SK-N-SH (cell line): Measurements from ENCODE around the gene ACTR2. TPM values are rescaled to one million over a fixed set of nuclear protein-coding genes. Genes with fewer than 3 reads are reported as not detected.

ENCODE experiments used
- CTCF ChIA-PET: fragments of 300-600, 350-600 bp; formaldehyde crosslinking; extraction: SDS; loops from one replicate; lab custom pipeline; 2021; lab: Yijun Ruan, JAX
- POLR2A ChIA-PET: fragments of 350-600 bp; sonication (Branson Sonifier 250); formaldehyde crosslinking; extraction: SDS; loops from one replicate; lab custom pipeline; 2020; ENCODE audit warnings: antibody characterized with exemption, inconsistent platforms; lab: Yijun Ruan, JAX
- DNase-seq: peaks from one replicate; pipeline ENCODE4 v3.0.0; 2012
- H2AFZ ChIP-seq: fragments of 200-600 bp; sonication (generic); 2 replicates; pipeline ENCODE4 v1.8.1; 2016; ENCODE audit warnings: antibody characterized with exemption, mild to moderate bottlenecking, low read depth
- H3F3A ChIP-seq: fragments of 200-600 bp; sonication (generic); replicated peaks from 2 replicates; pipeline ENCODE3; 2016; ENCODE audit warnings: antibody characterized with exemption, mild to moderate bottlenecking; ENCODE audit not compliant: insufficient read depth
- H3K27ac ChIP-seq, 2 experiments: fragments of 200-500 bp in 1 of 2; fragments of 200-600 bp in 1 of 2; sonication (Bioruptor generic) in 1 of 2; sonication (generic), shearing (Covaris generic) in 1 of 2; 2 replicates each; pipeline versions ENCODE4 v1.5.1 to v1.6.1; 2014 to 2016; ENCODE audit warnings: low read depth in 2 of 2, inconsistent platforms in 1 of 2, low read length in 1 of 2, mild to moderate bottlenecking in 1 of 2, mixed read lengths in 1 of 2
- H3K27me3 ChIP-seq: fragments of 200-600 bp; sonication (generic), shearing (Covaris generic); 2 replicates; pipeline ENCODE4 v1.6.1; 2016; ENCODE audit warnings: mixed run types; ENCODE audit not compliant: insufficient read depth
- H3K36me3 ChIP-seq, 2 experiments: fragments of 200-500 bp in 1 of 2; fragments of 200-600 bp in 1 of 2; sonication (Bioruptor generic) in 1 of 2; sonication (generic) in 1 of 2; replicated peaks in 1 of 2; 2 replicates each; pipeline versions ENCODE3 to v1.5.1; 2014 to 2016; ENCODE audit warnings: low read length in 1 of 2, mild to moderate bottlenecking in 1 of 2; ENCODE audit not compliant: insufficient read depth in 2 of 2, control insufficient read depth in 1 of 2
- H3K4me1 ChIP-seq, 2 experiments: fragments of 200-500 bp in 1 of 2; fragments of 200-600 bp in 1 of 2; sonication (Bioruptor generic) in 1 of 2; sonication (generic), shearing (Covaris generic) in 1 of 2; 2 replicates each; pipeline versions ENCODE4 v1.5.1 to v1.6.1; 2014 to 2016; ENCODE audit warnings: low read depth in 1 of 2, low read length in 1 of 2, mixed run types in 1 of 2; ENCODE audit not compliant: insufficient read depth in 2 of 2, control insufficient read depth in 1 of 2
- H3K4me2 ChIP-seq: fragments of 200-600 bp; sonication (generic), shearing (Covaris generic); 2 replicates; pipeline ENCODE4 v1.6.1; 2017; ENCODE audit warnings: mixed run types
- H3K4me3 ChIP-seq, 2 experiments: fragments of 200-500 bp in 1 of 2; fragments of 200-600 bp in 1 of 2; sonication (Bioruptor generic) in 1 of 2; sonication (generic), shearing (Covaris generic) in 1 of 2; 2 replicates each; pipeline versions ENCODE4 v1.5.1 to v1.8.1; 2014 to 2016; ENCODE audit warnings: low read depth in 2 of 2, inconsistent platforms in 1 of 2, low read length in 1 of 2, mild to moderate bottlenecking in 1 of 2, mixed read lengths in 1 of 2, moderate library complexity in 1 of 2
- H3K79me2 ChIP-seq: fragments of 200-600 bp; sonication (generic); 2 replicates; pipeline ENCODE4 v1.8.1; 2017; ENCODE audit warnings: mild to moderate bottlenecking; ENCODE audit not compliant: insufficient read depth
- H3K9ac ChIP-seq: fragments of 200-600 bp; sonication (generic); 2 replicates; pipeline ENCODE4 v1.6.1; 2017; ENCODE audit warnings: mixed run types
- H3K9me2 ChIP-seq: fragments of 200-600 bp; sonication (generic); 2 replicates; pipeline ENCODE4 v1.6.1; 2017; ENCODE audit warnings: mixed run types
- H3K9me3 ChIP-seq: fragments of 200-600 bp; sonication (generic); 2 replicates; pipeline ENCODE4 v1.6.1; 2017; ENCODE audit warnings: mixed run types, mild to moderate bottlenecking, moderate library complexity
- H4K20me1 ChIP-seq: fragments of 200-600 bp; sonication (generic); 2 replicates; pipeline ENCODE4 v1.6.1; 2017; ENCODE audit warnings: mild to moderate bottlenecking, mixed run types; ENCODE audit not compliant: insufficient read depth
- CTCF ChIP-seq: fragments of 200-600 bp; sonication (generic); IDR thresholded peaks from 2 replicates; pipeline ENCODE4 v1.6.1; 2017; ENCODE audit warnings: antibody characterized with exemption, mild to moderate bottlenecking, moderate library complexity
- ELF1 ChIP-seq: IDR thresholded peaks from 2 replicates; pipeline ENCODE4 v1.4.0; 2012
- FOXM1 ChIP-seq: IDR thresholded peaks from 2 replicates; pipeline ENCODE4 v1.4.0; 2012; ENCODE audit warnings: low read depth, mild to moderate bottlenecking
- IRF3 ChIP-seq: fragments of 150-350 bp; IDR thresholded peaks from 2 replicates; pipeline ENCODE4 v1.6.1; 2016; ENCODE audit warnings: mild to moderate bottlenecking, low read depth, low read length
- JUND ChIP-seq: IDR thresholded peaks from 2 replicates; pipeline ENCODE4 v1.4.0; 2012
- MEF2A ChIP-seq: IDR thresholded peaks from 2 replicates; pipeline ENCODE4 v1.4.0; 2012; ENCODE audit warnings: low read depth, borderline replicate concordance
- MXI1 ChIP-seq: IDR thresholded peaks from 2 replicates; pipeline ENCODE4 v1.6.1; 2012; ENCODE audit warnings: mild to moderate bottlenecking, low read depth, low read length, improper control_type of control experiment
- PBX3 ChIP-seq: IDR thresholded peaks from 2 replicates; pipeline ENCODE4; 2012
- RAD21 ChIP-seq: IDR thresholded peaks from 2 replicates; pipeline ENCODE4 v1.6.1; 2012; ENCODE audit warnings: mild to moderate bottlenecking, low read length
- REST ChIP-seq: IDR thresholded peaks from 2 replicates; pipeline ENCODE4 v1.6.1; 2012; ENCODE audit warnings: mild to moderate bottlenecking, low read depth, low read length, moderate library complexity
- RFX5 ChIP-seq: IDR thresholded peaks from 2 replicates; pipeline ENCODE4 v1.6.1; 2012; ENCODE audit warnings: mild to moderate bottlenecking, improper control_type of control experiment, low read length
- SIN3A ChIP-seq: IDR thresholded peaks from 2 replicates; pipeline ENCODE4 v1.6.1; 2012; ENCODE audit warnings: low read depth, mild to moderate bottlenecking, low read length, moderate library complexity, borderline replicate concordance
- TAF1 ChIP-seq: IDR thresholded peaks from 2 replicates; pipeline ENCODE4 v1.6.1; 2012; ENCODE audit warnings: low read depth, mild to moderate bottlenecking, low read length, moderate library complexity, borderline replicate concordance
- TCF12 ChIP-seq: IDR thresholded peaks from 2 replicates; pipeline ENCODE4 v1.4.0; 2012
- USF2 ChIP-seq: fragments of 150-350 bp; IDR thresholded peaks from 2 replicates; pipeline ENCODE4 v1.6.1; 2017; ENCODE audit warnings: antibody characterized with exemption, low read length, low read depth, borderline replicate concordance
- WGBS: methylation state at CpG from one replicate; pipeline ENCODE4 v1.1.6; 2017; ENCODE audit warnings: low lambda C conversion rate; 5-methylcytosine and 5-hydroxymethylcytosine counted together
- polyA plus RNA-seq, 3 experiments: library from polyadenylated mRNA; depleted of rRNA; stranded (reverse); fragments of >200 nt; gene quantifications; 2 replicates each; pipeline ENCODE4 v1.2.3, GENCODE V29; 2012

Gene ACTR2
- polyA plus RNA-seq, 1 of the 3 experiments (the other 2 are of a cell fraction) = 53.0 TPM

GRCh38 chr2:65294701-65295100, 67.1 kb downstream of the ACTR2 start:
- Histone ChIP-seq H3K4me1 (peaks cover 0 to 10% of the 10 kb centered on the region in 2 experiments; a peak in 1 of 4 replicates), H3K9me2 (no peaks in the 10 kb centered on the region), H2AFZ (no peak overlapping the region), H4K20me1 (no peaks in the 10 kb centered on the region), H3K4me2 (no peak overlapping the region), H3K4me3 (no peak overlapping the region), H3K9ac (no peak overlapping the region), H3F3A (no peaks in the 10 kb centered on the region), H3K9me3 (no peaks in the 10 kb centered on the region), H3K27ac (no peak overlapping the region), H3K36me3 (no peaks in the 10 kb centered on the region), H3K27me3 (no peaks in the 10 kb centered on the region), H3K79me2 (no peaks in the 10 kb centered on the region)
- no peak for DNase-seq
- 87% methylated on average over 6 of the region's 6 CpGs for WGBS
- TF ChIP-seq MXI1 (no peak), IRF3 (no peak), MEF2A (no peak), FOXM1 (no peak), PBX3 (no peak), RFX5 (no peak), USF2 (no peak), TAF1 (no peak), CTCF (no peak)
- ChIA-PET CTCF (interaction anchor here (1.1 kb wide), 1 partner anchor 12 kb away, joined by 3 read pairs; no protein-coding TSS in a partner anchor), POLR2A (no interaction called here)

GRCh38 chr2:65296971-65297370, 69.3 kb downstream of the ACTR2 start:
- POLR2A ChIA-PET = interaction anchor here (0.8 kb wide), 1 partner anchor 118 kb away, joined by 3 read pairs; no protein-coding TSS in a partner anchor
- H3K27me3 ChIP-seq = no peaks in the 10 kb centered on the region

More at GRCh38 chr2:65296971-65297370, 69.3 kb downstream of the ACTR2 start:
- TF ChIP-seq TCF12 = no peak
- TF ChIP-seq FOXM1 = no peak
- no peak for TF ChIP-seq SIN3A
- TF ChIP-seq JUND = no peak
- TF ChIP-seq ELF1 = no peak
- TF ChIP-seq USF2 = no peak
- TF ChIP-seq RAD21 = no peak
- no peak for TF ChIP-seq REST
- H3K9me3 ChIP-seq = no peaks in the 10 kb centered on the region
- 99% methylated on average over 7 of the region's 7 CpGs for WGBS
- H3K79me2 ChIP-seq = no peaks in the 10 kb centered on the region
- peaks cover 14% of the 10 kb centered on the region for H3F3A ChIP-seq
- H3K27ac ChIP-seq = no peak overlapping the region
- H4K20me1 ChIP-seq = no peaks in the 10 kb centered on the region
- CTCF ChIA-PET = interaction anchor here (0.7 to 1.7 kb wide), 4 partner anchors 11 to 256 kb away, joined by 3 read pairs; no protein-coding TSS in a partner anchor
- H2AFZ ChIP-seq = no peak overlapping the region
- H3K4me1 ChIP-seq = peaks cover 10 to 19% of the 10 kb centered on the region in 2 experiments; a peak in 3 of 4 replicates
- DNase-seq = no peak
- no peak overlapping the region for H3K4me2 ChIP-seq
- H3K9me2 ChIP-seq = no peaks in the 10 kb centered on the region
- no peak overlapping the region for H3K9ac ChIP-seq
- no peak overlapping the region for H3K4me3 ChIP-seq
- no peaks in the 10 kb centered on the region for H3K36me3 ChIP-seq
